ENCODE measurements around the gene KRT85. TPM values are rescaled to one million over a fixed set of nuclear protein-coding genes. Genes with fewer than 3 reads are reported as not detected.

KRT85 gene
- total and polyA plus RNA-seq, 10 of the 15 experiments (the other 5 are each of a cell fraction or from before 2014, with no cell fraction given) = 0.05 to 0.18 (median 0.11) TPM; not detected in 6

GRCh38 chr12:52405922-52406385 is 38.7 kb upstream of the KRT85 start, which contains the start of gene KRT82:
TSS of gene KRT82 (minus strand) at chr12:52406335. CDS start at chr12:52406277, 58 bp downstream.
- Histone ChIP-seq H3K4me2 (ENCODE audit: control insufficient read depth, insufficient read depth) (no peak within 1 kb of the TSS), H3K27me3 (replicated peaks in 1 of 2; ENCODE audit: control insufficient read depth in 2 of 2, insufficient read depth in 2 of 2, low read length in 1 of 2) (no peaks in the 10 kb centered on the region; a peak in 2 of 4 replicates), H4K20me1 (ENCODE audit: control insufficient read depth, insufficient read depth) (no peaks in the 10 kb centered on the region), H3K27ac (ENCODE audit: control insufficient read depth, insufficient read depth) (no peak within 1 kb of the TSS), H3K9me3 (replicated peaks; ENCODE audit: control insufficient read depth, insufficient read depth, low read length) (no peaks in the 10 kb centered on the region), H3K4me3 (no peak within 1 kb of the TSS), H3K9ac (ENCODE audit: control insufficient read depth, insufficient read depth, low read length) (no peak within 1 kb of the TSS), H3K79me2 (ENCODE audit: control insufficient read depth, insufficient read depth, low read length) (no peaks in the 10 kb centered on the region), H3K4me1 (ENCODE audit: control insufficient read depth, insufficient read depth, low read length) (no peaks in the 10 kb centered on the region), H3K36me3 (ENCODE audit: control insufficient read depth in 2 of 2, insufficient read depth in 2 of 2, low read length in 1 of 2) (no peaks in the 10 kb centered on the region), H2AFZ (ENCODE audit: control insufficient read depth, low read depth, low read length) (no peak within 1 kb of the TSS)
- BruUV-seq (replicated peaks) = no TSS peak
- FAIRE-seq = no peak
- in situ Hi-C loops (cut with MboI) (no loop called here), intact Hi-C loops (cut with micrococcal nuclease; ENCODE audit: unreplicated experiment) (no loop called here)
- POLR2A ChIA-PET = no interaction called here
- no peak for ATAC-seq
- 32% methylated on average over 14 of the region's 14 CpGs for WGBS (ENCODE audit: insufficient coverage, insufficient replicate concordance, low lambda C conversion rate, missing lambda C conversion rate)
- DNase-seq (ENCODE audit: low read depth, low spot score) = no peak
- CTCF ChIA-PET = interaction anchor here (1.9 kb wide), 1 partner anchor 10 kb away, joined by 4 read pairs; no protein-coding TSS in a partner anchor
- RAD21 ChIA-PET (ENCODE audit: unreplicated experiment) = no interaction called here
- SMC1A ChIA-PET (ENCODE audit: uncharacterized antibody, unreplicated experiment) = no interaction called here
- no peak for TF ChIP-seq EGR1 (IDR thresholded peaks at IDR 0.05; ENCODE audit: borderline replicate concordance in 1 of 2, low read depth in 2 of 2, low read length in 2 of 2)
- no peak for TF ChIP-seq IRF4 (IDR thresholded peaks at IDR 0.05; ENCODE audit: low read depth, low read length)
- no peak for TF ChIP-seq SIN3A (IDR thresholded peaks at IDR 0.05; ENCODE audit: low read depth, low read length)
- TF ChIP-seq SMAD5 (IDR thresholded peaks at IDR 0.05; ENCODE audit: low read depth) = no peak
- no peak for TF ChIP-seq CHD2 (IDR thresholded peaks at IDR 0.05; ENCODE audit: borderline replicate concordance, low read depth, low read length)
- TF ChIP-seq, protein P1, sequence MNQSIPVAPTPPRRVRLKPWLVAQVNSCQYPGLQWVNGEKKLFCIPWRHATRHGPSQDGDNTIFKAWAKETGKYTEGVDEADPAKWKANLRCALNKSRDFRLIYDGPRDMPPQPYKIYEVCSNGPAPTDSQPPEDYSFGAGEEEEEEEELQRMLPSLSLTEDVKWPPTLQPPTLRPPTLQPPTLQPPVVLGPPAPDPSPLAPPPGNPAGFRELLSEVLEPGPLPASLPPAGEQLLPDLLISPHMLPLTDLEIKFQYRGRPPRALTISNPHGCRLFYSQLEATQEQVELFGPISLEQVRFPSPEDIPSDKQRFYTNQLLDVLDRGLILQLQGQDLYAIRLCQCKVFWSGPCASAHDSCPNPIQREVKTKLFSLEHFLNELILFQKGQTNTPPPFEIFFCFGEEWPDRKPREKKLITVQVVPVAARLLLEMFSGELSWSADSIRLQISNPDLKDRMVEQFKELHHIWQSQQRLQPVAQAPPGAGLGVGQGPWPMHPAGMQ (IDR thresholded peaks at IDR 0.05; ENCODE audit: borderline replicate concordance) = no peak
- TF ChIP-seq CUX1 (IDR thresholded peaks at IDR 0.05; ENCODE audit: insufficient replicate concordance, low read depth, low read length) = no peak
- TF ChIP-seq BMI1 (IDR thresholded peaks at IDR 0.05; ENCODE audit: borderline replicate concordance) = no peak
- TF ChIP-seq EED (IDR thresholded peaks at IDR 0.05; ENCODE audit: low read depth) = no peak
- TF ChIP-seq HCFC1 (IDR thresholded peaks at IDR 0.05; ENCODE audit: low read length) = no peak
- TF ChIP-seq SIX5 (IDR thresholded peaks at IDR 0.05; ENCODE audit: low read depth, low read length, severe bottlenecking) = no peak
- TF ChIP-seq ETV6 (conservative IDR thresholded peaks at IDR 0.05 in 1 of 2, IDR thresholded peaks at IDR 0.05 in 1 of 2; ENCODE audit: borderline replicate concordance in 1 of 2, low read depth in 1 of 2) = no peak
- no peak for TF ChIP-seq ZBTB11 (CRISPR knock-in tag; IDR thresholded peaks at IDR 0.05)
- TF ChIP-seq HDAC6 (IDR thresholded peaks at IDR 0.05; ENCODE audit: unreplicated experiment) = no peak
- no peak for TF ChIP-seq RAD51 (IDR thresholded peaks at IDR 0.05)
- TF ChIP-seq HDGF (IDR thresholded peaks at IDR 0.05) = no peak
